ENCODE data around the gene C1orf159.

The C1orf159 gene

DNA sequence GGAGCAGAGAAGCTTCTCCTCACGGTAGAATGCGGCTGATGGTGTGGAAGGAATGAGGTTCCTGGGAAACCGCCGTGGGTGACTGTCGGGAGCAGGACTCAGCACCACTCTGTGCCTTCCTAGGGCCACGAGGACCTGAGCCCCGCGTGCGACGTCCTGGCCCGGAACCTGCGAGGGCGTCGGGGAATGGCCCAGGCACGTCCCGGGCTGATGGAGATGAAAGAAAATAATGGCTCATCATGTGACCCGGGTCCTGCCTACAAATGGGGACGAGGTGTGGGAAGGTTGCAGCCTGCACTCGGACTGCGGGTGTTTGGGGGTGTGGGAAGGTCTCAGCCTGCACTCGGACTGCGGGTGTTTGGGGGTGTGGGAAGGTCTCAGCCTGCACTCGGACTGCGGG, 32.7 kb upstream of the C1orf159 start:
- TF ChIP-seq, protein P1, sequence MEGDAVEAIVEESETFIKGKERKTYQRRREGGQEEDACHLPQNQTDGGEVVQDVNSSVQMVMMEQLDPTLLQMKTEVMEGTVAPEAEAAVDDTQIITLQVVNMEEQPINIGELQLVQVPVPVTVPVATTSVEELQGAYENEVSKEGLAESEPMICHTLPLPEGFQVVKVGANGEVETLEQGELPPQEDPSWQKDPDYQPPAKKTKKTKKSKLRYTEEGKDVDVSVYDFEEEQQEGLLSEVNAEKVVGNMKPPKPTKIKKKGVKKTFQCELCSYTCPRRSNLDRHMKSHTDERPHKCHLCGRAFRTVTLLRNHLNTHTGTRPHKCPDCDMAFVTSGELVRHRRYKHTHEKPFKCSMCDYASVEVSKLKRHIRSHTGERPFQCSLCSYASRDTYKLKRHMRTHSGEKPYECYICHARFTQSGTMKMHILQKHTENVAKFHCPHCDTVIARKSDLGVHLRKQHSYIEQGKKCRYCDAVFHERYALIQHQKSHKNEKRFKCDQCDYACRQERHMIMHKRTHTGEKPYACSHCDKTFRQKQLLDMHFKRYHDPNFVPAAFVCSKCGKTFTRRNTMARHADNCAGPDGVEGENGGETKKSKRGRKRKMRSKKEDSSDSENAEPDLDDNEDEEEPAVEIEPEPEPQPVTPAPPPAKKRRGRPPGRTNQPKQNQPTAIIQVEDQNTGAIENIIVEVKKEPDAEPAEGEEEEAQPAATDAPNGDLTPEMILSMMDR (IDR thresholded peaks at IDR 0.05; ENCODE audit: borderline replicate concordance, insufficient read depth, low read depth, low read length), result no peak
- no peak overlapping the region for H3K4me3 ChIP-seq (ENCODE audit: low read depth, low read length)

DNA sequence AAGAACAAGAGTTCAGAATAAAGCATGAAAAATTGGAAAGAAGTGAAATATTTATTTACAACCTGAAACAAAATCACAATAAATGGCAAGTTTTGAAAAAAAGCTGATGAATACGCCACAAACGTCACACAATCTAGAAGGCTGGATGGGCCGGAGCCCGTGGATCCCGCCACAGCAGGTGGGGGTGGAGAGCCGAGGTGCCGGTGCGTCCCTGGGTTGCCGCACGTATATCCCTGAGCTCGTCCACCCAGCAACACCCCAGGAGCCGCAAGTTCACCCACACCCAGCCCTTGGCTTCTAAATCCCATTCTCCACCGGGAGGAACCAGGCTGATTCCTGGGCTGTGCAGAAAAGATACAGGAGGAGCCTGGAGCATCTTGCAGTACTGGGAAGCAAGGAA, 32.2 kb upstream of the C1orf159 start:
- H3K4me3 ChIP-seq (ENCODE audit: low read depth, low read length), result no peak overlapping the region
- TF ChIP-seq, protein P1 (IDR thresholded peaks at IDR 0.05; ENCODE audit: borderline replicate concordance, insufficient read depth, low read depth, low read length), result no peak

DNA sequence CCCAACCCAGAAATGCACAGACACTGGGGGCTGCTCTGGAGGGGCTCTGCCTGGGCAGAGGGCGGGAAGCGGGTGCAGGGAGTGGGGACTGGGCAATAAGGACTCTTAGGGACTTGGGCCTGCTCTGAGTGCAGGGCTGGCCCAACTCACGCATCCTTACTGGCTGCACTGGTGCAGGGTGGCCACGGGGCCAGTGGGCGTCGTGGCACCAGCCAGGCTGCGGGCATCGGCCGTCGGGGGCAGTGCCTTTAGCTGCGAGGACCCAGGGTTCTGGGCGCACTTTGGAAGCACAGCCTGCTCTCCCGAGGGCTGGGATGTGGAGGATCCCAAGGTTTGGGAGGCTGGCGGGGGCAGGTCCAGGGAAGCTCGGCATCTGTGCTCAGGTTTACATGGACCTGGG, 30.7 kb upstream of the C1orf159 start:
- H3K4me3 ChIP-seq (ENCODE audit: low read depth, low read length), result no peak overlapping the region
- TF ChIP-seq, protein P1 (IDR thresholded peaks at IDR 0.05; ENCODE audit: borderline replicate concordance, insufficient read depth, low read depth, low read length), result no peak

DNA sequence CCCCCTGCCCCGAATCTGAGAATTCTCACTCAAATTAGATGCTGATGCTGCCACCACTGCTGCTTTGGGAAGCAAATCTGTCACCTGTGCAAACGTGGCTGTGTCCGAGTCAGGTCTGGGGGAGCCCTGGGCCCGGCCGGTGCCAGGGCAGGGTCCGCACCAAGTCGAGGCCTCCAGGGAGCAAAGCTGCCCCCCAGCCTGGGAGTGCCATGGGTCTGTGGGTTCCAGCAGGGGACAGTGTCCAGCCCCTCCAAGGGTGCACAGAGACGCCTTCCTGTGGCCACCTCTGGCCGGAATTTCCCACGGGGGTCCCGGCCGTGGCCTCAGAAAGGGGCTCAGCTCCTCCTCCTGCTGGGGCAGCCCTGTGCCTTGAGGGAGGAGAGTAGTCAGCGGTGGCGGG, 30.1 kb upstream of the C1orf159 start:
- no peak overlapping the region for H3K4me3 ChIP-seq (ENCODE audit: low read depth, low read length)
- TF ChIP-seq, protein P1 (IDR thresholded peaks at IDR 0.05; ENCODE audit: borderline replicate concordance, insufficient read depth, low read depth, low read length), result no peak

DNA sequence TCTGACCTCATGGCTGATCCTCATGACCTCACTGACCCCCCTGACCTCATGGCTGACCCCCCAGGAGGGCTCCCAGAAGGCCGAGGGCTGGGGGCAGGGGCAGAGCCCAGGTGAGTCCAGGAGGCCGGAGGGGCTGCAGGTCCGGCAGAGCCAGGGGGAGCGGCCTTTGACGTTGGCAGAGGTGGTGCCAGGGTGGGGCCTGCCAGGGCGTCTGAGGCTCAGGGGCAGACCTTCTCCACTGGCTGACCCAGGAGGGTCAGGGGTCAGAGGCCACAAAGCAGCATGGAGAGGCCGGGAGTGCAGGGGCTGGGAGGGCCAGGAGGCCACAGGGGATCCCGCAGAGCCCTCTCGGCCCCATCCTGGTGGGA, 29.6 kb upstream of the C1orf159 start:
- TF ChIP-seq, protein P1 (IDR thresholded peaks at IDR 0.05; ENCODE audit: borderline replicate concordance, insufficient read depth, low read depth, low read length), result no peak
- H3K4me3 ChIP-seq (ENCODE audit: low read depth, low read length), result no peak overlapping the region

DNA sequence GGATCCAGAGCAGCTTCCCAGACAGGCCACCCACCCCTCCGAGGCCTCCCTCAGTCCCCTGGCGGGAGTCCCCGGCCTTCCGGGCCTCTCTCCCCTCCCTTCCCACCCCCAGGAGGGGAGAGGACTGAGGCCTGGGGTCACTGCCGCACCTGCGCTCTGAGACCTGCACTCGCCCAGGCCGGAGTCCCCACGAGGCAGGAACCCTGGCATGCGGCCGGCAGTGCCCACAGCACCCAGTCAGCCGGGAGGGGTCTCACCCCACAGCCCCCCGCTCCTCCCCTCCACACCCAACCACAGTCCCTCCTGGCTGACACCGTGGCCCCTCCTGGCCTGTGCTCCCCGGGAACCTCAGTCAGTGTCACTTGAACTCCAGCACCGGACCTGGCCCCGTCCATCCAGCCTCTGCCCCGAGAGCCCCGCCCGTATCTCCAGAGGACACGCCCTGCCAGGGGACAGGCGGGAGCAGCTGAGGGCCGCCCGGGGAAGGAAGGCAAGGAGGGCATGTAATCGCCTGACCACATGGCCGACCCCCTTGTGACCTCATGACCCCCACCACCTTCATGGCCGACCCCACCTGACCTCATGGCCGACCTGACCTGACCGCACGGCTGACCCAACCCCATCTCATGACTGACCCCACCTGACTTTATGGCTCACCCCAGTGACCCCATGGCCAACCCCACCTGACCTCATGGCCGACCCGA, 29.1 kb upstream of the C1orf159 start:
- H3K4me3 ChIP-seq (ENCODE audit: low read depth, low read length), result no peak overlapping the region
- TF ChIP-seq, protein P1 (IDR thresholded peaks at IDR 0.05; ENCODE audit: borderline replicate concordance, insufficient read depth, low read depth, low read length), result no peak

DNA sequence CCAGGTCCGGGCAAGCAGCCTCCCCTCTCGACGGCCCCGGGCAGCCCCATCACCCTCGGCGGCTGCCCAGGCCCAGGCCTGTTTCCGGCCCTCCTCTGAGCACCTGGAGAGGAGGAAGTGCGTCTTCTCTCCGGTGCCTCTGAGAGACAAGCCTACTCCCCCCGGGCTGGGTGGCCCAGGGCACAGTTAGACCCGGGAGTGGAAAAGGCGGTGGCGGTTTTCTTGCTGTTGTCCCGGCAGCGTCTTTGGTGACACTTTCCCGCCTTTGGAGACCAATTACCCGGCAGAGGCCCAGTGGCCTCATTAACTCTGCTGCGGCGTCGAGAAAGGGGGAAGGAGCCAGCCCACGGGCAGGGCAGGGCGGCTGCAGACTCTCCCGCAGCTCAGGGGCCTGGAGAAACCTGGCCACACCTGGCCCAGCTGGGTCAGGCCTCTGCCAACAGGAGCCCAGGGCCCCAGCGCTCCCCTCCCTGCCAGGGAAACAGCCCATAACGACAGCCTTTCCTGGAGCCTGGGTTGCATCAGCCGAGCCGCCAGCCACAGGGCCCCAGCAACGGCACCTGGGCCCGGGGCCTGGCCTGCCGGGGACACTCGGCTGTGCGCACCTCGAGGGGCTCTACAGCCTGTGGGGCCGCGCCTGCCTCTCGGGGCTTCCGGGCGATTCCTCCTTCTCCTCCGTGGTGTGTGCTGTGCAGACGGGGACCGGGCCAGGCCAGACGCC, 28.4 kb upstream of the C1orf159 start:
- TF ChIP-seq, protein P1 (IDR thresholded peaks at IDR 0.05; ENCODE audit: borderline replicate concordance, insufficient read depth, low read depth, low read length), result no peak

More for the DNA sequence above, 28.4 kb upstream of the C1orf159 start:
- no peak overlapping the region for H3K4me3 ChIP-seq (ENCODE audit: low read depth, low read length)

Measured in GM12875 (cell line).